ENCODE results near the gene DLG2.
"Not testable (repeated sequence)": the region's sequence is repeated elsewhere in the genome, so short reads cannot be mapped to it uniquely, and the experiment has no call there.

Gene DLG2

GRCh38 chr11:85634747-85635146, 7.6 kb upstream of the DLG2 start:
- DNase-seq = no peak

- DNase-seq = peak; percentile 37
Measured at GRCh38 chr11:85628771-85629341, 1.7 kb upstream of the DLG2 start.

- peak; percentile 92 for DNase-seq
Measured at GRCh38 chr11:85627998-85628770, 1.0 kb upstream of the DLG2 start, which contains the start of gene TMEM126B. Gene TMEM126B, plus strand, starts transcription at chr11:85628593. Its CDS starts 15 bp downstream, at chr11:85628608.

GRCh38 chr11:85626496-85626895, 648 bp downstream of the DLG2 start:
- no peak for DNase-seq

DNA sequence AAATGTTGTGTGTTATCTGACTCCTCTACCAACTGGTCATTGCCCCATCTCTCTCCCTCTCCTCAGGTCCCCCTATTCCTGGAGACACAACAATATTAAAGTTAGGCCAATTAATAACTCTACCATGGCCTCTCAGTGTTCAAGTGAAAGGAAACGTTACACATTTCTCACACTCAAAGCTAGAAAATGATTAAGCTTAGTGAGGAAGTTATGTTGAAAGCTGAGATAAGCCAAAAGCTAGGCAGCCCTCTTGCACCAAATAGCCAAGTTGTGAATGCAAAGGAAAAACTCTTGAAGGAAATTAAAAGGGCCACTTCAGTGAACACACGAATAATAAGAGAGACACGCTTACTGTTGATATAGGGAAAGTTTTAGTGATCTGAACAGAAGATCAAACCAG, 6.9 kb downstream of the DLG2 start:
- DNase-seq = no peak

DNA sequence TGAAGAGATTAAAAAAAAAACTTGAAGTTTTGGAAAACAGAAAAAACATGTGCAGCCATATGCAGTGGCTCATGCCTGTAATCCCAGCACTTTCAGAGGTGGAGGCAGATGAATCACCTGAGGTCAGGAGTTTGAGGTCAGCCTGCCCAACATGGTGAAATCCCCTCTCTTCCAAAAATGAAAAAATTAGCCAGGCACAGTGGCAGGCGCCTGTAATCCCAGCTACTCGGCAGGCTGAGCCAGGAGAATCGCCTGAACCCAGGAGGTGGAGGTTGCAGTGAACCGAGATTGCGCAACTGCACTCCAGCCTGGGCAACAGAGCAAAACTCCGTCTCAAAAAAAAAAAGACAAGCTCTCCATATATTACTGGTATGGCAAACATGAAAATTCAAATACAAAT, 7.6 kb downstream of the DLG2 start:
- no peak for DNase-seq

- DNase-seq = not testable (repeated sequence)
Measured at GRCh38 chr11:85611643-85612042, 15.5 kb downstream of the DLG2 start.

- DNase-seq = not testable (repeated sequence)
Measured at GRCh38 chr11:85609286-85609685, 17.9 kb downstream of the DLG2 start.

DNA sequence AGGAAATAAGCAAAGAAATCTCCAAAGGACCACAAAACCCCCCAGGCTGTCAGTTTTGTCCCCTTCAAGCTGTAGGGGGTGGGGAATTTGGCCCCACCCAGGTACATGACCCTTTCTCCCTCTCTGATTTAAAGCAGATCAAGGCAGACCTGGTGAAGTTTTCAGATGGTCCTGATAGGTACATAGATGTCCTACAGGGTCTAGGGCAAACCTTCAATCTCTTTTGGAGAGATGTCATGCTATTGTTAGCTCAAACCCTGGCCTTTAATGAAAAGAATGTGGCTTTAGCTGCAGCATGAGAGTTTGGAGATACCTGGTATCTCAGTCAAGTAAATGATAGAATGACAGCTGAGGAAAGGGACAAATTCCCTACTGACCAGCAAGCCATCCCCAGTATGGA, 18.5 kb downstream of the DLG2 start:
- DNase-seq = not testable (repeated sequence)

DNA sequence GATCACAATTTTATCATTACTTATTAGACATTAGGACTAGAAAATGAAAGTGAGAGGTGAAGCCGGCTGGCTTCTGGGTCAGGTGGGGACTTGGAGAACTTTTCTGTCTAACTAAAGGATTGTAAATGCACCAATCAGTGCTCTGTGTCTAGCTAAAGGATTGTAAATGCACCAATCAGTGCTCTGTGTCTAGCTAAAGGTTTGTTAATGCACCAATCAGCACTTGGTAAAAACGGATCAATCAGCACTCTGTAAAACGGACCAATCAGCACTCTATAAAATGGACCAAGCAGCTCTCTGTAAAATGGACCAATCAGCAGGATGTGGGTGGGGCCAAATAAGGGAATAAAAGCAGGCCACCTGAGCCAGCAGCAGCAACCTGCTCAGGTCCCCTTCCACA, 20.9 kb downstream of the DLG2 start:
- DNase-seq = not testable (repeated sequence)

DNA sequence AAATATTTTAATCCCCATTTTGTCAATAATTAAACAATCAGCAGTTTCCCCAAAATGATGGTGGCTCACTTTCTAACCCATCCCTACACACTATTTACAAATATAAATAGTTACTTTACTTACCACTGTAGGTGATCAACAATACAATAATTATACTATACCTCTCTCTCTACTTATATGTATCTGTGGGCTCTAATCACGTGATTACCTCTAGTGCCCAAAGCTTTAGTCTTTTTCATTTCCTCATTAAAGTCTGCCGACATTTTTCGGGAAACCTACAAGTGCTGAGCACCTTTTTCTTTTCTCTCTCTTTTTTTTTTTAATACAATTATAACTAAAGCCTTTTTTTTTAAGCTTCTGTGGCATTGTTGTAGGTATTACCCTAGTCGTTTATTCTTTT, 23.9 kb downstream of the DLG2 start:
- no peak for DNase-seq

DNA sequence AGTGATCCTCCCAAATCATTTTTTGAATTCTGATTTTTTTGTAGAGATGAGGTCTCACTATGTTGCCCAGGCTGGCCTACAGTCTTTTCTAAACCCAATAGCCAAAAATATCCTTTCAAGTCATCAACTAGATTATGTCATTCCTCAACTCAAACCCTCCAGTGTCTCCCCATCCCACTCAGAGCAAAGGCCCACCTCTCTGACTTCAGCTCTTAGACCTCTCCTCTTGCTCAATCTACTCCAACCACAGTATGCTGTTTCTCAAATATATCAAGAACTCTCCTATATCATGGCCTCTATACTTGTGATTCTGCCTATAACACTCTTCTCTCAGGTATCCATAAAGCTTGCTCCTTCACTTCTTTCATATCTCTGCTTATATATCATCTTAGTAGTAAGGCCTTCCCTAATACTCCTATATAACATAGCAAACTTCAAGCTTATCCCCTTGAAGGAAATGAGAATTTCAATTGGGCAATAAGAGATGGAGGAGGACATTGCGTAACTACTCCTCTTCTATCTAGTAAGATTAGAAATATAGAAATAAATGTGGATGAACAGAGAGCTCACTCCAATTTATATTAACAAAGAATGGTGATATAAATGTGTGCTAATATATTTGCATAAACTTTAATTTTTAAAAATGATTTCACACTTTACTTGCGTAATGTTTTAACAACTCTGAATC, 24.5 kb downstream of the DLG2 start:
- no peak for DNase-seq

DNA sequence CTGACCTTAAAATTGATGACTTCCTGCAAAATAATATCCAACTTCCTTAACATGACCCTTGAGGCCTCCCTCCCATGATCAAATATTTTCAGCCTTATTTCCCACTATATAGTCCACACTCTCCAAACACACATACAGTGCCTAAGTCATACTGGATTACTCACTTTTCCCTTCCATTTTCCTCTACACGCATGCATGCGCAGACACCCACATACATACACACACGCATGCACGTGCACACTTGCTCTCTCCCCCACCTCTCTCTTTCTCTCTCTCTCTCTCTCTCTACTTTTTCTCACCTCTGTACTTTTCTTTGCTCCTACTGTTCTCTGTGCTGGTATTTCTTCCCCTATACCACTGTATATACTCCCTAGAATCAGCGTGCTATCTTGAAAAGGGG, 28.1 kb downstream of the DLG2 start:
- no peak for DNase-seq

GRCh38 chr11:85596886-85597285, 30.3 kb downstream of the DLG2 start:
- no peak for DNase-seq

GRCh38 chr11:85595285-85595884, 31.8 kb downstream of the DLG2 start:
- DNase-seq = no peak

- DNase-seq = no peak
Measured at GRCh38 chr11:85590848-85591483, 36.2 kb downstream of the DLG2 start.

- no peak for DNase-seq
Measured at GRCh38 chr11:85589373-85589772, 37.8 kb downstream of the DLG2 start.

DNA sequence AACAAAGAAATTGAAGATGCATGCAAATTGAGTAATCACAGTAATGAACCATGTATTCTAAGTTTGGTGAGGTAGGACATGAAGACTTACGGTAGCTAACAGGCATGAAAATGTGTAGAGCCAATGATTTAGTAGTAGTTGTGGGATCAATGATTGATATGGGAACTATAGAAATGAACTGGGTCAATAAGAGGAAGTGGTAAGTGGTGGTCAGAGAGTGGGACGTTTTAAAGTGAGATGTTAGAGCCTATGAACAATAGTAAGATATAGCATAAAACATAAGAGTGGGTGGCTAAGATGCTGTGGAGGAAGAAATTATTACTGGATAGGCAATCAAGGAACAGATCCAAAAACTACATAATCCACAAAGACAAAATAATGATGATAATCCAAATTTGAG, 45.0 kb downstream of the DLG2 start:
- no peak for DNase-seq

DNA sequence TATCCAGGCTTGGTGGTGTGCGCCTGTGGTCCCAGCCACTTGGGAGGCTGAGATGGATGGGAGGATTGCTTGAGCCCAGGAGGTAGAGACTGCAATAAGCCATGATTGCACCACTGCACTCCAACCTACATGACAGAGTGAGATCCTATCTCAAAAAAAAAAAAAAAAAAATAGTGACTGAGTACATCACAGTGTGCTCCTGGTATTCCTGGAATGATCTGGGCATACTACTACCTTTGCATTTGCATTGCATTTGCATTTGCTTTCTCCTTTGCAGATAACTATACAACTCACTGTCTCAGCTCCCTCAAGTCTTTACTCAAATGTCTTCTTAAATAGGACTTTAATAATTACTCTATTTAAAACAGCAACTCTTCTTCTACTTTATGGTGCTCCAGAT, 51.8 kb downstream of the DLG2 start:
- no peak for DNase-seq

DNA sequence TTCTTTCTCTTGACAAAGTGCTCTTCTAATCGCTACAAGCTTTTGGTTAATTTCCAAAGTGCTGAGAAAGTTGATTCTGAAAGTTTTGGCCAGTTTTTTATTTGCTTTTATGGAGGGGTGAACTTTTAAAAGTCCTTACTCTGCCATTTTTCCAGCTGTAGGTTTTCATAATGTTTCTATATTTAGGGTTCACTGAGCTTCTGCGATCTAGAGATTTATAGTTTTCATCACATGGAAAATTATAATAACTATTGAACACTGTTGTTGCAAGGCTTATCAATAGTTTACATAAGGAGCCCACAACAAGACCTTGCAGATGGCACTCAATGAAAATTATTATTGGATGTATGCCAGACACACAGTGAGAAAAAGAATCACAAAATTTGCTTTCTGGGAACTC, 55.1 kb downstream of the DLG2 start:
- no peak for DNase-seq

- no peak for DNase-seq
Measured at GRCh38 chr11:85569525-85569924, 57.6 kb downstream of the DLG2 start.

DNA sequence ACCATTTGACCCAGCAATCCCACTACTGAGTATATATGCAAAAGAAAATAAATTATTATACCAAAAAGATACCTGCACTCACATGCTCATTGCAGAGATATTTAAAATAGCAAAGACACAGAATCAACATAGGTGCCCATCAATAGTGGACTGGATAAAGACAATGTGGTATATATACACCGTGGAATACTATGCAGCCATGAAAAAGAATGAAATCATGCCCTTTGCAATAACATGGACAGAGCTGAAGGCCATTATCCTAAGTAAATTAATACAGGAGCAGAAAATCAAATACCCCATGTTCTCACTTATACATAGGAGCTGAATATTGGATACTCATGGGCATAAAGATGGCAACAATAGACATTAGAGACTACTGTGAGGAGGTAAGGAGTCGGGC, 68.7 kb downstream of the DLG2 start:
- DNase-seq = no peak

- DNase-seq = no peak
Measured at GRCh38 chr11:85551881-85552280, 75.3 kb downstream of the DLG2 start.

Data from stimulated activated CD4-positive, alpha-beta T cell treated with anti-CD3 and anti-CD28 coated beads, Interleukin-12 subunit alpha, Interleukin-12 subunit beta, amount 100 ng/mL, for 4 hours (primary cell).